Ishikawa (cell line): ENCODE results near the gene EME1.

ENCODE experiments used
- CEBPB ChIP-seq: IDR thresholded peaks from 2 replicates; pipeline ENCODE4 v1.6.1; 2012
- CREB1 ChIP-seq: IDR thresholded peaks from 2 replicates; pipeline ENCODE4 v1.6.1; 2012; ENCODE audit warnings: low read depth
- EGR1 ChIP-seq: IDR thresholded peaks from 2 replicates; pipeline ENCODE4 v1.6.1; 2012
- EP300 ChIP-seq: IDR thresholded peaks from 2 replicates; pipeline ENCODE4 v1.6.1; 2012; ENCODE audit warnings: borderline replicate concordance
- FOXM1 ChIP-seq: IDR thresholded peaks from 2 replicates; pipeline ENCODE4 v1.6.1; 2012; ENCODE audit warnings: low read depth, borderline replicate concordance
- TCF12 ChIP-seq: IDR thresholded peaks from 2 replicates; pipeline ENCODE4 v1.6.1; 2012; ENCODE audit warnings: low read depth
- TEAD4 ChIP-seq: IDR thresholded peaks from 2 replicates; pipeline ENCODE4 v1.6.1; 2012
- YY1 ChIP-seq: IDR thresholded peaks from 2 replicates; pipeline ENCODE4 v1.6.1; 2012; ENCODE audit warnings: low read depth
- ZBTB7A ChIP-seq: IDR thresholded peaks from 2 replicates; pipeline ENCODE4 v1.6.1; 2012; ENCODE audit warnings: low read depth
- TF ChIP-seq, protein P1 (sequence below): IDR thresholded peaks from 2 replicates; pipeline ENCODE4 v1.6.1; 2012; ENCODE audit warnings: low read depth, mild to moderate bottlenecking
- TF ChIP-seq, protein P2 (sequence below): IDR thresholded peaks from 2 replicates; pipeline ENCODE4 v1.6.1; 2012
- TF ChIP-seq, protein P3 (sequence below): IDR thresholded peaks from 2 replicates; pipeline ENCODE4 v1.6.1; 2012

- TF ChIP-seq, protein P1, sequence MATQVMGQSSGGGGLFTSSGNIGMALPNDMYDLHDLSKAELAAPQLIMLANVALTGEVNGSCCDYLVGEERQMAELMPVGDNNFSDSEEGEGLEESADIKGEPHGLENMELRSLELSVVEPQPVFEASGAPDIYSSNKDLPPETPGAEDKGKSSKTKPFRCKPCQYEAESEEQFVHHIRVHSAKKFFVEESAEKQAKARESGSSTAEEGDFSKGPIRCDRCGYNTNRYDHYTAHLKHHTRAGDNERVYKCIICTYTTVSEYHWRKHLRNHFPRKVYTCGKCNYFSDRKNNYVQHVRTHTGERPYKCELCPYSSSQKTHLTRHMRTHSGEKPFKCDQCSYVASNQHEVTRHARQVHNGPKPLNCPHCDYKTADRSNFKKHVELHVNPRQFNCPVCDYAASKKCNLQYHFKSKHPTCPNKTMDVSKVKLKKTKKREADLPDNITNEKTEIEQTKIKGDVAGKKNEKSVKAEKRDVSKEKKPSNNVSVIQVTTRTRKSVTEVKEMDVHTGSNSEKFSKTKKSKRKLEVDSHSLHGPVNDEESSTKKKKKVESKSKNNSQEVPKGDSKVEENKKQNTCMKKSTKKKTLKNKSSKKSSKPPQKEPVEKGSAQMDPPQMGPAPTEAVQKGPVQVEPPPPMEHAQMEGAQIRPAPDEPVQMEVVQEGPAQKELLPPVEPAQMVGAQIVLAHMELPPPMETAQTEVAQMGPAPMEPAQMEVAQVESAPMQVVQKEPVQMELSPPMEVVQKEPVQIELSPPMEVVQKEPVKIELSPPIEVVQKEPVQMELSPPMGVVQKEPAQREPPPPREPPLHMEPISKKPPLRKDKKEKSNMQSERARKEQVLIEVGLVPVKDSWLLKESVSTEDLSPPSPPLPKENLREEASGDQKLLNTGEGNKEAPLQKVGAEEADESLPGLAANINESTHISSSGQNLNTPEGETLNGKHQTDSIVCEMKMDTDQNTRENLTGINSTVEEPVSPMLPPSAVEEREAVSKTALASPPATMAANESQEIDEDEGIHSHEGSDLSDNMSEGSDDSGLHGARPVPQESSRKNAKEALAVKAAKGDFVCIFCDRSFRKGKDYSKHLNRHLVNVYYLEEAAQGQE = no peak
- TF ChIP-seq CREB1 (no peak), FOXM1 (no peak), EP300 (no peak), ZBTB7A (no peak), TCF12 (no peak), TEAD4 (no peak), EGR1 (no peak), CEBPB (no peak), YY1 (no peak)
- TF ChIP-seq, protein P2, sequence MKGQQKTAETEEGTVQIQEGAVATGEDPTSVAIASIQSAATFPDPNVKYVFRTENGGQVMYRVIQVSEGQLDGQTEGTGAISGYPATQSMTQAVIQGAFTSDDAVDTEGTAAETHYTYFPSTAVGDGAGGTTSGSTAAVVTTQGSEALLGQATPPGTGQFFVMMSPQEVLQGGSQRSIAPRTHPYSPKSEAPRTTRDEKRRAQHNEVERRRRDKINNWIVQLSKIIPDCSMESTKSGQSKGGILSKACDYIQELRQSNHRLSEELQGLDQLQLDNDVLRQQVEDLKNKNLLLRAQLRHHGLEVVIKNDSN = no peak
- TF ChIP-seq, protein P3, sequence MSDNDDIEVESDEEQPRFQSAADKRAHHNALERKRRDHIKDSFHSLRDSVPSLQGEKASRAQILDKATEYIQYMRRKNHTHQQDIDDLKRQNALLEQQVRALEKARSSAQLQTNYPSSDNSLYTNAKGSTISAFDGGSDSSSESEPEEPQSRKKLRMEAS = no peak
Measured at GRCh38 chr17:50365165-50365564, 7.9 kb upstream of the EME1 start.
